ENCODE results near the gene PRICKLE3. TPM values are rescaled to one million over a fixed set of nuclear protein-coding genes. Genes with fewer than 3 reads are reported as not detected.

PRICKLE3 gene
- total RNA-seq, 2 experiments from 2014 or later: 9.9 to 16.7 TPM

GRCh38 chrX:49227726-49228125 is 41.6 kb upstream of the PRICKLE3 start:
- no TSS peak for BruUV-seq (replicated peaks)
- H3K79me2 ChIP-seq (ENCODE audit: insufficient read depth, low read depth, low read length): no peaks in the 10 kb centered on the region
- no peak for TF ChIP-seq CTCF (conservative IDR thresholded peaks at IDR 0.05; ENCODE audit: low read length)
- TF ChIP-seq EZH2phosphoT487 (IDR thresholded peaks at IDR 0.05; ENCODE audit: borderline replicate concordance, low read depth, low read length): no peak
- H3K4me3 ChIP-seq (ENCODE audit: low read depth, low read length, poor library complexity, severe bottlenecking): no peak overlapping the region
- no peaks in the 10 kb centered on the region for H4K20me1 ChIP-seq (ENCODE audit: insufficient read depth, low read length)
- H2AFZ ChIP-seq (ENCODE audit: low read length): no peak overlapping the region
- H3K4me2 ChIP-seq (ENCODE audit: low read length): no peak overlapping the region
- no peak for DNase-seq (ENCODE audit: low spot score)
- intact Hi-C loops (cut with micrococcal nuclease; ENCODE audit: unreplicated experiment): no loop called here
- no peaks in the 10 kb centered on the region for H3K9me2 ChIP-seq (ENCODE audit: insufficient read depth, low read length)
- H3K9me3 ChIP-seq (ENCODE audit: low read length): no peaks in the 10 kb centered on the region
- no peaks in the 10 kb centered on the region for H3K4me1 ChIP-seq (ENCODE audit: insufficient read depth, low read length, poor library complexity, severe bottlenecking)
- CTCF ChIA-PET (ENCODE audit: unreplicated experiment): no interaction called here
- H3K27ac ChIP-seq (ENCODE audit: low read depth, low read length, poor library complexity, severe bottlenecking): no peak overlapping the region
- H3K36me3 ChIP-seq (ENCODE audit: insufficient read depth, low read length): no peaks in the 10 kb centered on the region
- POLR2A ChIA-PET: no interaction called here

GRCh38 chrX:49226946-49227345 is 40.8 kb upstream of the PRICKLE3 start:
- Histone ChIP-seq H3K79me2 (ENCODE audit: insufficient read depth, low read depth, low read length) (no peaks in the 10 kb centered on the region), H4K20me1 (ENCODE audit: insufficient read depth, low read length) (no peaks in the 10 kb centered on the region), H3K9me3 (ENCODE audit: low read length) (no peaks in the 10 kb centered on the region), H3K27ac (ENCODE audit: low read depth, low read length, poor library complexity, severe bottlenecking) (no peak overlapping the region), H3K9me2 (ENCODE audit: insufficient read depth, low read length) (no peaks in the 10 kb centered on the region), H3K4me2 (ENCODE audit: low read length) (no peak overlapping the region), H3K4me3 (ENCODE audit: low read depth, low read length, poor library complexity, severe bottlenecking) (no peak overlapping the region), H3K4me1 (ENCODE audit: insufficient read depth, low read length, poor library complexity, severe bottlenecking) (no peaks in the 10 kb centered on the region), H3K36me3 (ENCODE audit: insufficient read depth, low read length) (no peaks in the 10 kb centered on the region), H2AFZ (ENCODE audit: low read length) (no peak overlapping the region)
- ChIA-PET CTCF (ENCODE audit: unreplicated experiment) (no interaction called here), POLR2A (no interaction called here)
- no peak for DNase-seq (ENCODE audit: low spot score)
- intact Hi-C loops (cut with micrococcal nuclease; ENCODE audit: unreplicated experiment): no loop called here
- TF ChIP-seq EZH2phosphoT487 (IDR thresholded peaks at IDR 0.05; ENCODE audit: borderline replicate concordance, low read depth, low read length) (no peak), CTCF (conservative IDR thresholded peaks at IDR 0.05; ENCODE audit: low read length) (no peak)
- no TSS peak for BruUV-seq (replicated peaks)

GRCh38 chrX:49225858-49226257 is 39.7 kb upstream of the PRICKLE3 start:
- no peak for TF ChIP-seq EZH2phosphoT487 (IDR thresholded peaks at IDR 0.05; ENCODE audit: borderline replicate concordance, low read depth, low read length)
- Histone ChIP-seq H3K4me3 (ENCODE audit: low read depth, low read length, poor library complexity, severe bottlenecking) (no peak overlapping the region), H3K9me3 (ENCODE audit: low read length) (no peaks in the 10 kb centered on the region), H3K27ac (ENCODE audit: low read depth, low read length, poor library complexity, severe bottlenecking) (no peak overlapping the region), H3K9me2 (ENCODE audit: insufficient read depth, low read length) (no peaks in the 10 kb centered on the region), H3K36me3 (ENCODE audit: insufficient read depth, low read length) (no peaks in the 10 kb centered on the region), H2AFZ (ENCODE audit: low read length) (no peak overlapping the region), H3K79me2 (ENCODE audit: insufficient read depth, low read depth, low read length) (no peaks in the 10 kb centered on the region), H4K20me1 (ENCODE audit: insufficient read depth, low read length) (no peaks in the 10 kb centered on the region), H3K4me1 (ENCODE audit: insufficient read depth, low read length, poor library complexity, severe bottlenecking) (no peaks in the 10 kb centered on the region), H3K4me2 (ENCODE audit: low read length) (no peak overlapping the region)
- intact Hi-C loops (cut with micrococcal nuclease; ENCODE audit: unreplicated experiment): no loop called here
- BruUV-seq (replicated peaks): no TSS peak
- no peak for DNase-seq (ENCODE audit: low spot score)
- POLR2A ChIA-PET: no interaction called here
- CTCF ChIA-PET (ENCODE audit: unreplicated experiment): no interaction called here
